NCI-H128 (cell line): ENCODE results near the gene BCAS3.

Source experiments
- DNase-seq: peaks from one replicate; lab custom pipeline; 2025; ENCODE audit not compliant: unreplicated experiment; lab: John Stamatoyannopoulos, UW

The BCAS3 gene

GRCh38 chr17:61212655-61213054, 535.0 kb downstream of the BCAS3 start:
- DNase-seq, result no peak

GRCh38 chr17:61214753-61215152, 537.1 kb downstream of the BCAS3 start:
- DNase-seq, result no peak

GRCh38 chr17:61216066-61216465, 538.4 kb downstream of the BCAS3 start:
- DNase-seq, result no peak

- no peak for DNase-seq
These were observed 540.3 kb downstream of the BCAS3 start for GRCh38 chr17:61217878-61218437.

GRCh38 chr17:61218438-61218837, 540.8 kb downstream of the BCAS3 start:
- DNase-seq, result no peak

- DNase-seq, result no peak
These were observed 541.8 kb downstream of the BCAS3 start for GRCh38 chr17:61219460-61219859.

GRCh38 chr17:61221181-61221580, 543.5 kb downstream of the BCAS3 start:
- no peak for DNase-seq

GRCh38 chr17:61221597-61222471, 544.2 kb downstream of the BCAS3 start:
- no peak for DNase-seq

- no peak for DNase-seq
These were observed 546.1 kb downstream of the BCAS3 start for GRCh38 chr17:61223725-61224124.

GRCh38 chr17:61225178-61225882, 547.7 kb downstream of the BCAS3 start:
- DNase-seq, result no peak

GRCh38 chr17:61227866-61228265, 550.2 kb downstream of the BCAS3 start:
- DNase-seq, result no peak

GRCh38 chr17:61230461-61230860, 552.8 kb downstream of the BCAS3 start:
- DNase-seq, result no peak

GRCh38 chr17:61230972-61231820, 553.5 kb downstream of the BCAS3 start:
- DNase-seq, result no peak

GRCh38 chr17:61232871-61233270, 555.2 kb downstream of the BCAS3 start:
- no peak for DNase-seq

- no peak for DNase-seq
These were observed 556.5 kb downstream of the BCAS3 start for GRCh38 chr17:61233991-61234750.

GRCh38 chr17:61235001-61235826, 557.6 kb downstream of the BCAS3 start:
- DNase-seq, result no peak

GRCh38 chr17:61235827-61236197, 558.2 kb downstream of the BCAS3 start:
- no peak for DNase-seq

- DNase-seq, result no peak
These were observed 559.6 kb downstream of the BCAS3 start for GRCh38 chr17:61237275-61237674.

GRCh38 chr17:61238455-61238933, 560.8 kb downstream of the BCAS3 start:
- no peak for DNase-seq
